ENCODE measurements around the gene MYCBP2.
"Not testable (repeated sequence)": the region's sequence is repeated elsewhere in the genome, so short reads cannot be mapped to it uniquely, and the experiment has no call there.

Gene MYCBP2

GRCh38 chr13:77022341-77022740, 304.6 kb downstream of the MYCBP2 start:
- DNase-seq = no peak

- no peak for DNase-seq
Measured at GRCh38 chr13:77019756-77020155, 307.1 kb downstream of the MYCBP2 start.

DNA sequence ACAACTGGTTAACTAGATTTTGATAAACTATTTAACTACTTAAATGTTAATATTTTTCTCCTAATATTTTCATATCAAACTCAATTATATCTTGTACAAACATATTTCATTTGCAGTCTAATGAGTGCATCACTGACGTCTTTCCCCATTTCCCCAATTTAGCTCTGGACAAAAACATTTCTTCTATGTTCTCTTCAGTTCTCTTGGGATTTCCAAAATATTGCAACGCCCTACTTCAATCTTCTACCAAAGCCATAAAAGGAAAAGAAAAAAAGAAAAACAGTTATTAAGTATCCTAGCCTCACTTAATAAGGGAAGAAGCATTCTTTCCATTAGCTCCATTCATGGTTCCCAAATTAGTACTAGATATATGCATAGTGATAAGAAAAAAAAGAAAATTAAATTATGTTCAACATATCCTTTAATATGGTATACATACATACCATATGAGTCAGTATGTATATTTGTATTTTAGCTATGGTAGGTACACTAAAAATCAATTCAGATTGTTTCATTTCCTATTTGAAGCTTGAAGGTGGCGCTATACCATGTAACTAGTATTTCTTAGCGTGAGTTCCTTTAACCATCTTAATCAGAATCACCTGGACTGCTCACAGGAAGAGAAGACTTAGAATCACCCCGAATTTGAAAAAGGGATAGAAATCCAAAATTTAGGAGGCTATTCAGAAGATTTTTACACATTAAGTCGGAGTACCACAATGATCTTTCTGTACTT, 309.8 kb downstream of the MYCBP2 start:
- no peak for DNase-seq

GRCh38 chr13:77016251-77016812, 310.6 kb downstream of the MYCBP2 start:
- DNase-seq = no peak

DNA sequence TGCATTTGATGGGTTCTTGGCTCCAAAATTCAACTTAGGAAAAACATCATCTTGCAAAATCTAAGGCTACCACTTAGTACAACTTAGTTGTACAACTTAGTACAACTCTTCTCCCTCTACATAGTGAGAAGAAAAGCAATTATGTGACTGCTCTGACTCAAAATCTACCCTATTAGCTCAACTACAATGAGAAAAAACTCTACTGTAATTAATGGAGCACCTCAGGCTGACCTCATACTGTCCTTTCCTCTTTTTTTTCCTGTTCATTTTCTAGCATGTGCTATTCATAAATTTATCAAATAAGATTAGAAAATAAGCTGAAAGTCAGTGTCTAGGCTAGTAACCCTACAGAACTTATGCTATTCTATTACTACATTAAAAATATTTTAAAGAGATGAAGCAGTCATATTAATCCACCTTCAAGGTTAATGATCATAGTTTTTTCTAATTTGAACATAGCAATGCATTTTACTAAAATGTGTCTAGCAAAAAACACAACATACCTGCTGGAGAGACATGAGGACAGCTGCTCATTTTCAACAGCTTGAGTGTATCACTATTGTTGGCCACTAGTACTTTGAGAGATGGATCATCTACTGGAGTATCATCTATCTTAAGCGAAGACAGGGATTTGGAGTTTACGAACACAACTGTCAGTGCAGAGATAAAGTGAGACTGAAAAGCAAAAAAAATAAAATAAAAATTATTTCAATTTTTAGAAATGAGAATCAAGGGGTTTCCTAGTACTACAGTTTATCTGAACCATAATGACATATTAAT, 311.8 kb downstream of the MYCBP2 start:
- no peak for DNase-seq

DNA sequence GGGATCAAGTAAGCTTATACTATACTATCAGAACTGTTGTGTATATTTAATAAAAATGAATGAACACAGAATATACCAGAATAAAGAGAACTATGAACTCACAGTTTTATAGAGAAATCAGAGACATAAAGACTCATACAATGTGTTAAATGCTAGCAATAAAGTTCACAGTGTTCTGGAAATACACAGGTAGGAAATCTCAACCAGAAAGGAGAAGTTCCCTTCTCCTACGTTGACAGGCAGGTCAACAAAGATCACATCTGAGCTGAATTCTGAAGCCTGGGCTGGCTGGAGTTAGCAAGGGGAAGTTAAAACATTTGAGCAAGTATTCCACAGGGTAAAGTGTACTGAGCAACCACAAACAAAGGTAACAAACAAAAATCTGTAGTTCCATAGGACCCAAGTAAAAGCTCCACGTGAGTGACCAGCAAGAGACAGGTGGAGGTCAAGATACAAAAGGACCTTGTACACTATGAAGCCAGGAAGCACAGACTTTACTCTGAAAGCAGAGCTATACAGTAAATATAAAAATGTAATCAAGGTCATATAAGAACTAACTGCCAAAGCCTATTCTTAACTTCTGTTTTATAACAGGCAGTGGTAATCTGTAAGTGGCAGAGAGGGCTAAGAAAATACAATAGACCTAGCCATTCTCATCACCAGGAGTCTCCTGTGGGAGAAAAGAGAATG, 312.9 kb downstream of the MYCBP2 start:
- no peak for DNase-seq

DNA sequence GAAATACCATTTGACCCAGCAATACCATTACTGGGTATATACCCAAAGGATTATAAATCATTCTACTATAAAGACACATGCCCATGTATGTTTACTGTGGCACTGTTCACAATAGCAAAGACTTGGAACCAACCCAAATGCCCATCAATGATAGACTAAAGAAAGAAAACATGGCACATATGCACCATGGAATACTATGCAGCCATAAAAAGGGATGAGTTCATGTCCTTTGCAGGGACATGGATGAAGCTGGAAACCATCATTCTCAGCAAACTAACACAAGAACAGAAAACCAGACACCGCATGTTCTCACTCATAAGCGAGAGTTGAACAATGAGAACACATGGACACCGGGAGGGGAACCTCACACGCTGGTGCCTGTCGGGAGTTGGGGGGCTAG, 317.2 kb downstream of the MYCBP2 start:
- not testable (repeated sequence) for DNase-seq

DNA sequence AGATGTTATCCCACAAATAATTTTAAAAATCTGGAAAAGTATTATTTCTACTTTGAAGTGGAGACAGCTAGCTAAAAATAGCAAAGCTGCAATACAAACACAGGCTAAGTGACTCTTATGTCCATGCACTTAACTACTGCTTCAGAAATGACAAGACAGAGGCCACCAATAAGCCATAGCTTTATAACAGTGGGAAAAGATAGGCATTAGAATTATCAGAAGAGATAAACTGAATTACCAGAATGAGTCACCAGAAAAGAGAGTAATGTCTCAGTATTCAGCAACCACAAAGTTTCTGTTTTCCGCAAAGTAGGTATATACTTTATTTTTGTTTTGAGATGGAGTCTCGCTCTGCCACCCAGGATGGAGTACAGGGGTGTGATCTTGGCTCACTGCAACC, 317.9 kb downstream of the MYCBP2 start:
- DNase-seq = no peak

DNA sequence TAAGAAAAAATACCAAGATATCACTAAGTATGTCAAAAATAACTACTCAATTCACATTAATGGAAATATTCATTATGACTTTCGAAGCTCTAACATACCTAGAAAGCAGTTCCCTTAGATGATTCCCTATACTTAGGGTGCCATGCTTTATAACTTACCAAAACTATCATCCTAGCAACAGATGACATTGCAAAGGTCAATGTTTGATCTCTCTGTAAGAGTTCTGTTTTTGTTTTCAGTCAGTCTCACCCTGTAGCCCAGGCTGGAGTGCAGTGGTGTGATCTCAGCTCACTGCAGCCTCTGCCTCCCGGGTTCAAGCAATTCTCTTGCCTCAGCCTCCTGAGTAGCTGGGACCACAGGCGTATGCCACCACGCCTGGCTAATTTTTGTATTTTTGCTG, 318.6 kb downstream of the MYCBP2 start:
- not testable (repeated sequence) for DNase-seq

- DNase-seq = no peak
Measured at GRCh38 chr13:77002590-77003190, 324.2 kb downstream of the MYCBP2 start.

DNA sequence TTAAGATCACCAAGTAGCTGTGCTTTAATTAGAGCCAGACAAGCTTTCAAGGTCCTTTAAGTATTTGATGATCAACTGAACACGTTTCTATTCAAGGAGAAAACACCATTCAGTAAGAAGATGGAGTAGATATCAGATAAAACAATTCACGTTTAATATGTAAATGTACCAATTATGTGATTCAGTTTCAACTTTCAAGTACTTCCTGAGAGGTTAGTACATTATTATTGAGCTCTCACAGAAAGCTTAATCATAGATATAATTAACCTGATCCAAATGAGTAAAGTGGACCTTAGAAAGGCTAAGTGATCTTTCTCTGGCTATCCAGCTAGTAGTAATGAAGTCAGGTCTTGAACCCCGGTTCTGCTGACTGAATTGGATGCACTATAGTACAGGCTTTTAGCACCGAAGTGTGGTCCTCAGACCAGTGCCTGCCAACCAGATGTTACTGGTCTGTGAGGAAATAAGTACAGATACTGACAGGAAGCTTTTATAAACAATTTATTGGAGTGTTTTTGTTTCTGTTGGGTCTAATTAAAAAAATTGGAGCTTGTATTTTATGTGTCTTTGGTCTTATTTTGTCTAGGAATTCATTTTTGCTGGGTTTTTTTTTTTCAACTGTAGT, 324.8 kb downstream of the MYCBP2 start:
- DNase-seq = no peak

DNA sequence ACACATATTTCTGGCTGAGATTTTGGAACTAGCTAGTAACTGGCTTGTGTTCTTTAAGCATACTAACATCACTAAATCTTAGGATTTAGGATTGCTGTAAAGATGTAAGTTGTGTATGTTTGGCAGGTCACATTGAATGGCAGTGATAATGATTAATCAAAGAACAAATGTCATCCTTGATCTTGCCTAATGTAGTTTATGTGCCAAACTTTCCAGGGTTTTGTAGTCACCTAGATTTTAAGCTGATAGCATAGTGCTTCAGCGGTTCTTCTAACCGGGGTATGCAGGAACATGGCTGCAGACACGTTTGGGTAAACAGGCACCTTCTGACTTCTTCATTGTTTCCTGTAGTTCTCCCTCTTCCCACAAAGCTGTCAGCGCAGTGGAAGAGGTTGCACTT, 325.4 kb downstream of the MYCBP2 start:
- DNase-seq = no peak

DNA sequence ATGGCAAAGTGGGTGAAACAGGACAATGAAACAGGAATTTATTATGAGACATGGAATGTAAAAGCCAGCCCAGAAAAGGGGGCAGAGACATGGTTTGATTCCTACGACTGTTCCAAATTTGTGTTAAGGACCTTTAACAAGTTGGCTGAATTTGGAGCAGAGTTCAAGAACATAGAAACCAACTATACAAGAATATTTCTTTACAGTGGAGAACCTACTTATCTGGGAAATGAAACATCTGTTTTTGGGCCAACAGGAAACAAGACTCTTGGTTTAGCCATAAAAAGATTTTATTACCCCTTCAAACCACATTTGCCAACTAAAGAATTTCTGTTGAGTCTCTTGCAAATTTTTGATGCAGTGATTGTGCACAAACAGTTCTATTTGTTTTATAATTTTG, 326.4 kb downstream of the MYCBP2 start:
- DNase-seq = no peak

Measured in activated T-cell treated with anti-CD3 and anti-CD28 coated beads, Interleukin-2, amount 50 U/mL, for 48 hours (primary cell).